Left lung (tissue), 10 donors: ENCODE measurements around the gene OR4D2. TPM values are rescaled to one million over a fixed set of nuclear protein-coding genes. Genes with fewer than 3 reads are reported as not detected.

ENCODE experiments used
- ATAC-seq: fragments of 200-7000 bp; cut with Tn5 transposase; one replicate; pipeline ENCODE4 v1.9.1; 2020; ENCODE audit warnings: moderate library complexity
- DNase-seq, 4 donors: peaks; one replicate each; pipeline ENCODE4 v3.0.0-alpha.2; 2013 to 2020
- H3K27ac ChIP-seq, 2 donors: fragments of 200-600 bp; sonication (generic) in 1 of 2; one replicate each; pipeline versions ENCODE4 v1.5.0 to v1.8.0; 2020 to 2021
- H3K27me3 ChIP-seq, 2 donors: fragments of 200-600 bp; sonication (generic) in 1 of 2; one replicate each; pipeline versions ENCODE4 v1.5.0 to v1.8.0; 2020 to 2021
- H3K36me3 ChIP-seq, 2 donors: fragments of 200-600 bp; sonication (generic) in 1 of 2; one replicate each; pipeline versions ENCODE4 v1.5.0 to v1.8.0; 2020 to 2021
- H3K4me1 ChIP-seq, 2 donors: fragments of 200-600 bp; one replicate each; pipeline ENCODE4 v1.8.0; 2021
- H3K4me3 ChIP-seq, 2 donors: fragments of 200-600 bp; sonication (generic) in 1 of 2; one replicate each; pipeline versions ENCODE4 v1.5.0 to v1.8.0; 2020 to 2021; ENCODE audit warnings: mild to moderate bottlenecking in 1 of 2
- H3K9me3 ChIP-seq, 2 donors: fragments of 200-600 bp; sonication (generic) in 1 of 2; one replicate each; pipeline versions ENCODE4 v1.5.0 to v1.8.0; 2020 to 2021
- intact Hi-C, 2 donors: fragments of 100-400 bp; cut with DNase I; formaldehyde crosslinking; loops; one replicate each; pipeline versions ENCODE4 v1.11.2 to v1.14.2; 2022
- polyA plus RNA-seq, 6 donors: library from polyadenylated mRNA; unstranded; fragments of 120-200 nt; gene quantifications; one replicate each; pipeline ENCODE4 v1.2.1, GENCODE V29; 2013; ENCODE audit not compliant: insufficient read length in 6 of 6
- total RNA-seq, 2 donors: library from RNA; stranded (reverse); fragmentation: NEBNext Ultra II Directional; extraction: Animal tissue kit (Norgen Biotek cat#: 25700); gene quantifications; one replicate each; pipeline ENCODE4 v1.2.1, GENCODE V29; 2021
- TF ChIP-seq, protein P1 (sequence below), 2 donors: fragments of 200-600 bp; sonication (generic) in 1 of 2; IDR thresholded peaks; one replicate each; pipeline versions ENCODE4 v1.5.0 to v1.8.0; 2021; ENCODE audit warnings: antibody characterized with exemption in 2 of 2
- donor health status: DM: no; HTN: yes; CAD: no.
- donor health status: DM: no; HTN: no; CAD: no.

The OR4D2 gene
- total and polyA plus RNA-seq, 8 donors = not detected

DNA sequence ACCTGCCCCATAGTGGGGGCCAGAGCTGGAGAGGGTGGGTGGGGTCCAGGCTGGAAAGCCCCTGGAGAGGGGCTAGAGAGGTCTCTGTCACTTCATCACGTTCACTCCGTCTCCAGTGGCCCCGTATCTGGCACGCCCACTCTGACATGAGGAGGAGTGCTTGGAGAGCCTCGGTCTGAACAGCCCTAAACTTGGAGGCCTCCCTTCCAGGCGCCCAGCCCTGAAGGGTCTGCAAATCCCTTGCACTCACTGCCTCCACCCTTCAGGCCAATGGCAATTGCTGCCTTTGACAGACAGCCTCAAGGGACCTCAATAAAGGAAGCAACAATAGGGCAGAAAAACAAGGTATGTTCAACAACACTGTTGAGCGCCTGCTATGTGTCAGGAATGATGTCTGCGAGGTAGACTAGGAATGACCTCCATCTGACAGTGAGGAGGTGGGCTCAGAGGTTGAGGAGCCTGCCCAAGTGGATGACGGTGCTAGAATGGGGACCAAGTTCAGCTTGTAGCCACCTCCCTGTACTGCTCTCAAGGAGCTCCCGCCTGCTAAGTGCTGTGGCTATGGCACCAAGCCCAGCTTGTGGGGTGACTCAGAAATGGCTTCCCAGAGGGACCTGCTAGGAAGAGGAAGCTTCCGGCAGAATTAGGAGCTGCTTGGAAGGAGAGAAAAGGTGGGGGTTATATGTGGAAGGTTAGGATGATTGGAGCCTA lies 22.8 kb downstream of the OR4D2 start:
- Histone ChIP-seq H3K4me3 (no peak overlapping the region), H3K9me3 (no peaks in the 10 kb centered on the region), H3K27me3 (peaks cover 0 to 39% of the 10 kb centered on the region in 2 donors), H3K36me3 (no peaks in the 10 kb centered on the region), H3K4me1 (no peaks in the 10 kb centered on the region), H3K27ac (no peak overlapping the region)
- TF ChIP-seq, protein P1, sequence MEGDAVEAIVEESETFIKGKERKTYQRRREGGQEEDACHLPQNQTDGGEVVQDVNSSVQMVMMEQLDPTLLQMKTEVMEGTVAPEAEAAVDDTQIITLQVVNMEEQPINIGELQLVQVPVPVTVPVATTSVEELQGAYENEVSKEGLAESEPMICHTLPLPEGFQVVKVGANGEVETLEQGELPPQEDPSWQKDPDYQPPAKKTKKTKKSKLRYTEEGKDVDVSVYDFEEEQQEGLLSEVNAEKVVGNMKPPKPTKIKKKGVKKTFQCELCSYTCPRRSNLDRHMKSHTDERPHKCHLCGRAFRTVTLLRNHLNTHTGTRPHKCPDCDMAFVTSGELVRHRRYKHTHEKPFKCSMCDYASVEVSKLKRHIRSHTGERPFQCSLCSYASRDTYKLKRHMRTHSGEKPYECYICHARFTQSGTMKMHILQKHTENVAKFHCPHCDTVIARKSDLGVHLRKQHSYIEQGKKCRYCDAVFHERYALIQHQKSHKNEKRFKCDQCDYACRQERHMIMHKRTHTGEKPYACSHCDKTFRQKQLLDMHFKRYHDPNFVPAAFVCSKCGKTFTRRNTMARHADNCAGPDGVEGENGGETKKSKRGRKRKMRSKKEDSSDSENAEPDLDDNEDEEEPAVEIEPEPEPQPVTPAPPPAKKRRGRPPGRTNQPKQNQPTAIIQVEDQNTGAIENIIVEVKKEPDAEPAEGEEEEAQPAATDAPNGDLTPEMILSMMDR (IDR thresholded peaks at IDR 0.05) = no peak
- ATAC-seq (peak; percentile 94), DNase-seq (peak in 3 of 4 donors; percentile 19 to 90 (median 82))
- intact Hi-C loops = no loop called here

DNA sequence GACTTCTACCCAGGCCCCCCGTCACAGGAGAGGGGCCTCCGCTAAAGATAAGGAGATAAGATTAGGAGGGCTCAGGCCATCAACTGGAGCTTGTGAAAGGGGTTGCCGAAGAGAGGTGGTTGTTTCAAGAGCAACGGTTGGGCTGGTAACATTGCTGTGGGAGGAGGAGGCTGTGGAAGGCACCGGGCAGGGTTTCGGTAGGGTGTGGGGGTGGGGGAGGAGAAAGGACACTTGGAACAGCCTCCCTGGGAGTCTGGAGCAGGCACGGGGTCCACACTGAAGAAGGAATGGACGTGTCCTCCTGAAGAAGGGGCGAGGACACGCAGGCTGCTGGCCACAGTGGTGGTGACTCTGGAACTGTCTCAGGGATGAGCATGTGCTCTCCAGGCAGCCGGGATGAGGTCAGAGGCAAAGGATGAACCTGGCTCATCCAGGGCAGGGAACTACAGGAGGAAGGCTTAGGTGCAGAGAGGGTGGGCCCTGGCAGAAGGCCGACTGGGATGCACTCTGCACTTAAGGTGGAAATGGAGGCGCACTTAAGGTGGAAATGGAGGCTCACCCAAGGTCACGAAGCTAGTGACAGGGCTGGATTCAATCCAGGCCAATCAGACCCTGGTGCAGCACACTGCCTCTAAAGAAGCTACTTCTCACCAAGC lies 24.6 kb downstream of the OR4D2 start:
- Histone ChIP-seq H3K4me1 (no peaks in the 10 kb centered on the region), H3K27ac (no peak overlapping the region), H3K36me3 (no peaks in the 10 kb centered on the region), H3K27me3 (peaks cover 0 to 39% of the 10 kb centered on the region in 2 donors), H3K4me3 (no peak overlapping the region), H3K9me3 (no peaks in the 10 kb centered on the region)
- no peak for DNase-seq
- intact Hi-C loops = no loop called here
- no peak for ATAC-seq
- TF ChIP-seq, protein P1 (IDR thresholded peaks at IDR 0.05) = no peak

DNA sequence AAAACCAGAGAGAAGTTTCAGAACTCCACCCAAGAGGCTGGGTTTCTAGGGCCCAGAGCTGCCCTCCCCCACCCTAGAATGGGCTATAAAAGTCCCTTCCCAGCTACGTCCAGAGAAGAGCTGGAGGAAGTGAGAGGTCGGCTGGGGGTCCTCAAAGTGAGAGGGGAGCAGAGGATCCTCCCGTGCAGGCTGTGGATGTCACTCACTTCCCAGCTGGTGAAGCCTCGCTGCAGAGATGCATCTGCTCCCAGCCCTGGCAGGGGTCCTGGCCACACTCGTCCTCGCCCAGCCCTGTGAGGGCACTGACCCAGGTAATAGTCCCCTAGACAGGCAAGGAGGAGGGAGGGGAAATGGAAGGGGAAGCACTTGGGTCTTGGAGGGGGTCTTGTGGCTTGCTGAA lies 25.8 kb downstream of the OR4D2 start, which contains the start of gene EPX:
Gene EPX (plus strand): TSS at position 115 of the 400 bp plus-strand sequence. CDS start 121 bp downstream, at position 236.
- DNase-seq (no peak), ATAC-seq (no peak)
- no peak within 1 kb of the TSS for H3K27ac ChIP-seq
- intact Hi-C loops = no loop called here
- no peaks in the 10 kb centered on the region for H3K36me3 ChIP-seq
- TF ChIP-seq, protein P1 (IDR thresholded peaks at IDR 0.05) = no peak
- no peaks in the 10 kb centered on the region for H3K9me3 ChIP-seq
- no peaks in the 10 kb centered on the region for H3K4me1 ChIP-seq
- no peak within 1 kb of the TSS for H3K4me3 ChIP-seq
- H3K27me3 ChIP-seq = peaks cover 0 to 49% of the 10 kb centered on the region in 2 donors

DNA sequence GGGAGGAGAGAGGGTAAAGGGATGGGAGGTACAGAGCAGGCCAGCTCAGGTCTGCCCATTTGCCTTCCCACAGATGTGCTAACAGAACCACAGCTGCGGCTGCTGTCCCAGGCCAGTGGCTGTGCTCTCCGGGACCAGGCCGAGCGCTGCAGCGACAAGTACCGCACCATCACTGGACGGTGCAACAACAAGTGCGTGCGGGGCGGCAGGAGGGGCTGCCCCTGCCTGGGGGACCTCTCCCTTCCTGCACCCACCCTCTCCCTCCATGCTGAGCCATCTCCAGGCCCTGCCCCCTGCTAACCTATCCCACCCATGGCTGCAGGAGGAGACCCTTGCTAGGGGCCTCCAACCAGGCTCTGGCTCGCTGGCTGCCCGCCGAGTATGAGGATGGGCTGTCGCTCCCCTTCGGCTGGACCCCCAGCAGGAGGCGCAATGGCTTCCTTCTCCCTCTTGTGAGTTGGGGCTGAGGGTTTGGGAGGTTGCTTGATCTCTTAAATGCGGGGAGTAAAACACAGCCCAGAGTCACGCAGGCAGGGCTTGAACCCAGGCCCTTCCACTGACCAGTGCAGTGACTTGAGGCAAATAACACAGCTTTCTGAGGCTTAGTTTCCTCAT lies 27.0 kb downstream of the OR4D2 start:
- no peak overlapping the region for H3K4me3 ChIP-seq
- H3K36me3 ChIP-seq = no peaks in the 10 kb centered on the region
- TF ChIP-seq, protein P1 (IDR thresholded peaks at IDR 0.05) = no peak
- ATAC-seq = no peak
- no peak for DNase-seq
- no peaks in the 10 kb centered on the region for H3K9me3 ChIP-seq
- H3K4me1 ChIP-seq = no peaks in the 10 kb centered on the region
- H3K27ac ChIP-seq = no peak overlapping the region
- intact Hi-C loops = no loop called here
- peaks cover 6 to 60% of the 10 kb centered on the region in 2 donors for H3K27me3 ChIP-seq

DNA sequence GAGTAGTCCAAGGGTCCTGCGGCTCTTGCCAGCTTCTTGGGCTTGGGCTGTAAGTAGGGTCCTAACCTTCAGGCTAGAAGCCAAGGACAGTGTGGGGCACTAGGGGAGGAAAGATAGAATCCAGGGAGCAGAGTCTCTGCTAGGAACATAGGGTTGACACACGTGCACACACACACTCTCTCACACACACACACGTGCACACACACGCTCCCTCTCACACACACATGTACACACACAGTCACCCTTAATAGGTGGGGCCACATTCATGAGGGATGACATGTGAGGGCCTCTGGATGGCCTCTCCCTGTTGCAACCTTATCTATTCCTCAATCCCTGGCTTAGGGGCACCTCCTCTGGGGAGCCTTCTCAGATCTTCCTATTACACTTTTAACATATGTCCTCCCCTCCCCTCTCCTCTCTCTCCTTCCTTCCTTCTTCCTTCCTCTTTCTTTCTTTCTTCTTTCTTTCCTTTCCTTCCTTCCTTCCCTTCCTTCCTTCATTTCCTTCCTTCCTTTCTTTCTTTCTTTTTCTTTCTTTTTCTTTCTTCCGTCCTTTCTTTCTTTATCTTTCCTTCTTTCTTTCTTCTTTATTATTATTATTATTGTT lies 28.8 kb downstream of the OR4D2 start:
- intact Hi-C loops = no loop called here
- H3K27ac ChIP-seq = no peak overlapping the region
- TF ChIP-seq, protein P1 (IDR thresholded peaks at IDR 0.05) = no peak
- H3K4me1 ChIP-seq = no peaks in the 10 kb centered on the region
- H3K9me3 ChIP-seq = no peaks in the 10 kb centered on the region
- no peak overlapping the region for H3K4me3 ChIP-seq
- H3K36me3 ChIP-seq = no peaks in the 10 kb centered on the region
- ATAC-seq (no peak), DNase-seq (no peak)
- H3K27me3 ChIP-seq = peaks cover 6 to 71% of the 10 kb centered on the region in 2 donors
